HG03575 (cell line): ENCODE measurements around the gene SLC9A8.
"Not testable (repeated sequence)": the region's sequence is repeated elsewhere in the genome, so short reads cannot be mapped to it uniquely, and the experiment has no call there.

Source experiments
- ATAC-seq: cut with Tn5 transposase; IDR thresholded peaks from one replicate; pipeline ENCODE4 v1.9.1; 2021; ENCODE audit not compliant: unreplicated experiment, insufficient number of reproducible peaks, low FRiP score; ENCODE audit errors: extremely low read depth

The SLC9A8 gene

GRCh38 chr20:49812507-49813304, at the start of gene SLC9A8:
TSS of gene SLC9A8 (plus strand) at chr20:49812828. CDS start at chr20:49812923, 95 bp downstream.
- no peak for ATAC-seq

GRCh38 chr20:49762940-49763766, 49.5 kb upstream of the SLC9A8 start:
- ATAC-seq: no peak

- no peak for ATAC-seq
These were observed 47.3 kb upstream of the SLC9A8 start for GRCh38 chr20:49765413-49765736.

- ATAC-seq: no peak
These were observed 46.6 kb upstream of the SLC9A8 start for GRCh38 chr20:49765846-49766541.

- ATAC-seq: no peak
These were observed 45.6 kb upstream of the SLC9A8 start for GRCh38 chr20:49766979-49767521.

GRCh38 chr20:49768204-49769047, 44.2 kb upstream of the SLC9A8 start:
- no peak for ATAC-seq

GRCh38 chr20:49769048-49769581, 43.5 kb upstream of the SLC9A8 start:
- ATAC-seq: no peak

- no peak for ATAC-seq
These were observed 42.0 kb upstream of the SLC9A8 start for GRCh38 chr20:49770634-49771033.

- not testable (repeated sequence) for ATAC-seq
These were observed 38.4 kb upstream of the SLC9A8 start for GRCh38 chr20:49774213-49774612.

GRCh38 chr20:49775229-49775693, 37.4 kb upstream of the SLC9A8 start:
- ATAC-seq: no peak

GRCh38 chr20:49779972-49780371, 32.7 kb upstream of the SLC9A8 start:
- no peak for ATAC-seq

- ATAC-seq: no peak
These were observed 31.0 kb upstream of the SLC9A8 start for GRCh38 chr20:49781676-49782075.

- not testable (repeated sequence) for ATAC-seq
These were observed 30.2 kb upstream of the SLC9A8 start for GRCh38 chr20:49782439-49782838.

- not testable (repeated sequence) for ATAC-seq
These were observed 29.3 kb upstream of the SLC9A8 start for GRCh38 chr20:49783021-49783995.

GRCh38 chr20:49784291-49784690, 28.3 kb upstream of the SLC9A8 start:
- ATAC-seq: no peak

GRCh38 chr20:49785149-49785851, 27.3 kb upstream of the SLC9A8 start:
- ATAC-seq: no peak

- ATAC-seq: peak; percentile 58
These were observed 26.8 kb upstream of the SLC9A8 start for GRCh38 chr20:49785852-49786175.
